NCI-H1105 (cell line): ENCODE measurements around the gene KIF5A.

Source experiments
- DNase-seq: peaks from one replicate; lab custom pipeline; 2025; lab: John Stamatoyannopoulos, UW

The KIF5A gene

DNA sequence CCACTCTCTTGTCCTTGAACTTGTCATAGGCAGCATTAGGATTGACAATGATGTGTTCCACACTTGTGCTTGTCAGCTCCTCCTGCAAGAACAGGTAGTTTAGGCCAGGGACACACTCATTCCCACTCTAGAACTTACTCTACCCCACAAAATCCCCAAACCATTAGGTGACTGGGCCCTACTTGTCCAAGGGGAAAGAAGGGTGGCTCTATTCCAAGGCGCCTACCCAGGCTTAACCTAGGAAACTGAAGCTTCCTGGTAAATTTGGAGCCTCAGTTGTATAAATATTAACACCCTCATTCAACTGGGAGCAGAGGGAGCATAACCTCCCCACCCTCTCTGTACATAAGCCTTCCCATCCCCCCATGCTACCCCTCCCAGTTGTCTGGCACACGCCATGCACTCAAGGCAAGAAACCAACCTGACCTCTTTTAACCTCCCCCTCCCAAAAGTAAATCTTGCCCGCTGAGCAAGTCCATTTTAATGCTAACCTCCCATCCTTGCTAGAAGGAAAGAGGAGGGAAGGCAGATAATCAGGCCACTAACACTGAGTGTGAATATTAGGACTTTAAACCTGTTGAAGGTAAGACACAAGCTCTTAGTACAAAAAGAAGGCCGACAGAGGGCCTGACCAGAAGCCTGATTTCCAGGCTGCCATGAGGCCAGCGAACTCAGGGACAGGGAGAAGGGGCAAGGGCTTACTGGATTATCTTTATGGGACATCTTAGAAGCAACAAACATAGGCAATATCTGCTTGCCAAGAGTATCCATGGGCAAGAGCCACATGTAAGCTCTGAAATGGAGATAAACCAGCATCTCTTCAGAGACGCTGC, 13.9 kb upstream of the KIF5A start:
- DNase-seq: no peak

GRCh38 chr12:57536597-57536942, 13.3 kb upstream of the KIF5A start:
- DNase-seq: no peak

DNA sequence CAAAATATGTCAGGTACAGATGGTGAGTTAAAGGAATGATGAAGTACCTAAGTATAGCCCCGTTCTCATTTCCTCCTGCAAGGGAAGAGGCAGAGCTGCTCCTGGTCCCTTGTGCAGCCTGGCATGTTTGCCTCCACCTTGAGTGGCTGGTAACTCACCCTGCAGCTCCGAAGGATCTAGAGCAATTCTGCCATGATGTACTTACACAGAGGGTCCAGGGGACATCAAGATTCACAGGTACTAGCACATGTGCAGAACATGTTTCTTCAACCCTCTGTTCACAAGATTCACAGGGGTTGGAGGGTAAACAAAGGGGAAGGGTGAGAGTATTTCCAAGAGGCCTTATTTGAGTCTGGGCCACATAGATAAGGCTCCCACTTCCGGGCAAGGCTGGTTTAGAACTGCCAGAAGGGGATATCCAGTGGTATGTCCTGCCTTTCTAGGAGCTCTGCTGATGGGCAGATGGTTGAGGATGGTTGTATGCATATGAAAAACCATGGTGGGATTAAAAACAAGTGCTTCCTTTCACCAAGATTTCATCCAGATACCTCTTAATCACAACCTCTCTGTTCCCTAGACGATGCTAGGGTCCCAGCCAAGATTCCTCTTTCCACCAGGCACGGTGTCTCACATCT, 10.6 kb upstream of the KIF5A start:
- no peak for DNase-seq

- no peak for DNase-seq
Observed at GRCh38 chr12:57541001-57541400, 8.8 kb upstream of the KIF5A start.

DNA sequence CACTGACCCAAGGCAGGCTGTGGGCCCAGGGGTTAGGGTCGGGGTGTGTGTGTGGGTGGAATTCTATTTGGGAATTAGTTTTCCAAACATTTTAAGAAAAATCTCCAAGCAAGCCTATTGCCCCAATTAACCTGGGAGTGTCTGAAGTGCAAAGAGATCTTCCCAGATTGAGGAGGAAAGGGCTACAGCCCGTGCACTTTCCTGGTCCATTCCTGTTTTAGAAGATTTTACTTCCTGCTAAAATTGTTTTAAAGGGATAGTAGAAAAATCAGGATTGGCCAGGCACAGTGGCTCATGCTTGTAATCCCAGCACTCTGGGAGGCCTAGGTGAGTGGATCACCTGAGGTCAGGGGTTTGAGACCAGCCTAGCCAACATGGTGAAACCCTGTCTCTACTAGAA, 8.1 kb upstream of the KIF5A start:
- DNase-seq: no peak

- DNase-seq: no peak
Observed at GRCh38 chr12:57543581-57543980, 6.3 kb upstream of the KIF5A start.

GRCh38 chr12:57545809-57546437, 3.9 kb upstream of the KIF5A start:
- no peak for DNase-seq

DNA sequence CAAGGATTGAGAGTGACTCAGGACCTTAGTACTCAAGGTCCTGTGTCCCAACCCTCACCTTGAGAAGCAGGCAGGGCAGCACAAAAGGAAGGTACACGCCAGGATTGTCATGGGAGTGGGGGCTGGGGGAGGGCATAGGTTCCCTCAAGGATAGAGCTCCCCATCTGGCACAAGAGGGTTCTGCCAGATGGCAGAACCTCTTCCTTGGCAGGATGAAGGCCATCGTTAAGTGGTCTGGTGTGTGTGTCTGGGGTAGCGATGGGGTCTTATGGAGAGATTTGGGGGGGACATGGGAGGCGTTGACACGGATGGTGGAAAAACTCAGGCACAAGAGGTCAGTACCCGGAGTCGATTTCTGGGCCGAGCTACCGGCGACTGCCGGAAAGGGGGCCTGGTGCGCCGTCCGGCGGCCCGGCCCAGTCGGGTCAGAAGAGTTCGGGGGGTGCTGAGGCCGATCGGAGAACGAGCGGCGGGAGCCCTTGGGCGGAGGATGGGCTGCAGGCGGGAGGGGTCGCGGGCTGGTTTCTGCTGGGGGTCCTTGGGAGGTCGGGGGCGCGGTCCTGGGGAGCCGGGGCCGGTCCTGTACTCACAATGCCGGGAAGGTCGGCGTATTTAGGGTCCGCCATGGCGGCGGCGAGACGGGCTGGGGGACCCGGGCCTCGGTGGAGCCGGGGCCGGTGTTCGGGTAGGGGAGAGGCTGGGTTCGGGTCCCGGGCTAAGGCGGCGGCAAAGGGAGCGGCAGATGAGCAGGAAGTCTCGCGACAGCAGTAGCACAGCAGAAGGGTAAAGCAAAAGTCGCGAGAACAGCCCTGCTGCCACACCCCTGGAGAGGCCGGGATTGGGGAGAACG, 3.2 kb upstream of the KIF5A start, which contains the start of gene DCTN2:
TSS of gene DCTN2 (minus strand) at position 755 of the 850 bp plus-strand sequence. CDS start at position 626, 129 bp downstream.
- peak; percentile 83 for DNase-seq

DNA sequence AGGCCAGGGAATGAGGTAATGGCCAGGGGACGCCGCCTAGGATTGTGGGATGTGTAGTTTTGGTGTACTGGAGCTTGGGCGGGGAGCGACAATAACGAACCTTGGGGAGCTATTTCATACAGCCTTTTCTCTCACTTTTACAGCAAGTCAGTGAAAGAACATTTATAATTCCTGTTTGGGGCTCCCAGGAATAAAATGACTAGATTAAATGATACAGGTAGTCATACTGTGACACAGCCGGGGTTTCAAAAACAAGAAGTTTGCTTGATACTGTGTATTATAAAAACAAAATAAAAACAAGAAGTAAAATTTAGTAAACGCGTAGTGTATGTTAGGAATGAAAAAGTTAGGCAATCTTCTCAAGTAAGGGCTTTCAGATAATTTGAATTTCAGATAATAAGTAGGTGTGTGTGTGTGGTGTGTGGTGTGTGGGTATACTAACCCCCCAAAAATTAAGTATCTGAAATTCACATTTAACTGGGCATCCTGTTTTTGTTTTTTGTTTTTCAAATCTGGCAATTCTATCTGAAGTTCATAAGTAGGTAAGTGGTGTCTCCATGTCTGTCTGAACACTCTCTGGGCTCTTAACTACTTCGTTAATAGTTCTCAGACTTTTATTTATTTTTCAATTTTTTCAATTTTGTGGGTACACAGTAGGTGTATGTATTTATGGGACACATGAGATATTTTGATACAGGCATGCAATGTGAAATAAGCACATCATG, 2.4 kb upstream of the KIF5A start:
- no peak for DNase-seq

GRCh38 chr12:57548013-57548315, 1.9 kb upstream of the KIF5A start:
- DNase-seq: no peak

GRCh38 chr12:57548488-57548887, 1.4 kb upstream of the KIF5A start:
- DNase-seq: no peak

DNA sequence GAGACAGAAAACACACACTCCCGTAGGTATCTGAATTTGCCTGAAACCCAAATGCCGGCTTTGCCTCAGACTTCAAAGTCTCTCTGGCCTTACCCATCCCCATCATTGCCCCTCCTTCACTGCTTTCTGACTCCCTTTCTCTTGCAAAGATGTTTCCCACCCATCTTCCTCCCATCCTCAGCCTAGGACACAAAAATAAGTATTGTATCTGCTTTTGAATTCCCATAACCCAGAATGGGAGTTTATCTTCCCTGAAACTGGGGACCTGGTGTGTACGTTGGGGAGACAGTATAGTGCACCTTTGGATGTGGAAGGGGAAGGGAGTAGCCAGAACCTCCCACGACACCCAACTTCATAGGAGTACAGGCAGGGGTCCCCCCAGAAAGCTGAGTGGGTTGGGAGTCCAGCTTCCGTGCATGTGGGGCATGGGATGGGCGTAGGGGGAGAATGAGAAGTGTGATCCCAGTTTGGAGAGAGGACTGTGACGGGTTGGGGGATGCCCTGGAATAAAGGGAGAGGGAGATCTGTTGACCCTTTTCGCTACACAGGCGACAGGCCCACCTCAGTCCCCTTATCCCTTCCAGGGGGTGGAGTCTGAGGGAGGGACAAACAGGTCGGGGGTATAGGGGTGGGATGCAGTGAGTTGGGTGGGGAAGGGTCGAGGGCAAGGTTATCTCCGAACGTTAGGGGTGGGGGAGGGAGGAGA, 488 bp upstream of the KIF5A start:
- DNase-seq: no peak

- no peak for DNase-seq
Observed at GRCh38 chr12:57550641-57551549, 1.1 kb downstream of the KIF5A start.

- DNase-seq: no peak
Observed at GRCh38 chr12:57551637-57552305, 1.9 kb downstream of the KIF5A start.

DNA sequence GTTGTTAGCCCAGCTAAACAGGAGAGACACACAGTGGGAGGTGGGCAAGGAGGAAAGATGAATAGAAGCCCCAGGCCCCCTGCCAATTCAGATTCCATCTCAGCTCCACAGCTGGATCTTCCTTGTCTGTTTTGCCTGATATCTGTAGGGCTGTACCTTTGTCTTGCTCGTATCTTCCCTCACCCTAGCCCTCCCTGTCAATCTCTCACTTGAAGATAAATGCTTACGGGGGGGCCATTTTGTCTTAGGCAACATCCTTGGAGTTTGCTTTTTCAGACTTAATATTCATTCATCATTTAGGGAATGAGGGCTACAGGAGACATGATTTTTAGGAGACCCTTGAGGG, 2.4 kb downstream of the KIF5A start:
- no peak for DNase-seq

DNA sequence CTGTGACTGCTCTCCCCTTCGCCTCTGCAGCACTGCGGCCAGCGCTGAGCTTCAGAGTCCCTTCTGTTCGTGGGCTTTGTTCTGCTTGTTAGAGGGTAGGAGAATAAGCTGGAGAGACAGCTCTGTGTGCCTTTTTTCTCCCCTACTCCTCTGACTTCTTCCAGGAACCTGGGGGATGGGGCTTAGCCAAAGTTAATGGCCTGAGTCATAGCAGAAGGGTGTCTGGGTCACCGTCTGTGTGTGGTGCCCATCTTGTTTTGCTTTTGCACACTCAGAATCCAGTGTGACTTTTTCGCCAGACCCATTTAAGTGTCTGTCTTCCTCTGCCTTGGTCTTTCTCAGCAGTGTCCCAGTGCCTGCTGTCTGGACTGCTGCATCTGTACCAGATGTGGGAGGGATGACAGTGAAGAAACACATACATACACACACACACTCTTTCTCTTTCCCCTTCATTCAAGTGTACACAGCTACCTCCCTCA, 3.0 kb downstream of the KIF5A start:
- no peak for DNase-seq

DNA sequence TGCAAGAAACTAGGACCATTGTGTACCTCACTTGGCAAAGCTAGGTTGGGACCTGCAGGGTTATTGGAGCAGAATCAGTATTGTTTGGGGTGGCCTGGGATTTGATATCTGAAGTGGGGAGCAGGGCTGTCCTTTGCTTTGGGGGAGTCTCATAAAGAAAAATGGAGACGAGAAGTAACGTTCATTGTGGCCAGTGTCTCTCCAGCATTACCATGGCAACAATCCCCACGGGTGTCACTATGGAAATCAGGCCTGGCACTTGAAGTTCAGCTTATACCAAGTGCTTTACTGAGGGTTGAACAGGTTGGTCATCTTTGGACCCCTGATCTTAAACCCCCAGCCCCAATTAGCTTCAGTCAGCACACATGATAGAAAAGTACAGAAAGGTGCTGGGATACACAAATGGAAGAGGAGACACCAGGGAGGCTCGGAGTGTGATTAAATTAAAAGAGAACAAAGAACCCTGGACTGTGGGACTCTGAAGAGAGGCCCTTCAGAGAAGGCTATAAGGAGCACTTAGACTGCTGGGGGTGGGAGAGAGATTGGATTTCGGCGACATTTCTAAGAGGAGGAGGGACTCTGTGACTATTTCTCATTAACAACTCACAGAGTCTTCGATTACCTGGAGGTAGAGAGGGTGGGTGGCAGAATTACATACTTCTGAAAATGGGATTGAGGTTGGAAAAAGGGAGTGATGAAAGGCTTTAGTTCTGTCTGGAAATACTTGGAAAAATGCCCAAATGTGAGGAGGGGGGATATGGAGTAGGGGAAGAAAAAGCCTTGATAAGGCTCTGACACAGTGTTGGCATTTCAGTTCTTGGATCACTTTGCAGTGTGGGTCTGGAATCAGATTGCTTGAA, 3.7 kb downstream of the KIF5A start:
- no peak for DNase-seq

DNA sequence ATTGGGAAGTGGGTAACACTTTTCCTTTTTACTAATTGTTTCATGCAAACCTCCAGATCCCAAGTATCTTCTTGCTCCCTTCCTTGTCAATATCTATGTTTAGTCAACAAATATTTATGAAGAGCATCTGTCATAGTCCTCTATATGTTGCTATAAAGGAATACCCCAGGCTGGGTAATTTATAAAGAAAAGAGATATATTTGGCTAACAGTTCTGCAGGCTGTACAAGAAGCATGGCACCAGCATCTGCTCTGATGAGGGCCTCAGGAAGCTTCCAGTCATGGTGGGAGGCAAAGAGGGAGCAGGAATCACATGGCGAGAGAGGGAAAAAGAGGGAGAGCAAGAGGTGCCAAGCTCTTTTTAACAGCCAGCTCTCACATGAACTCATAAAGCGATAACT, 4.6 kb downstream of the KIF5A start:
- no peak for DNase-seq

DNA sequence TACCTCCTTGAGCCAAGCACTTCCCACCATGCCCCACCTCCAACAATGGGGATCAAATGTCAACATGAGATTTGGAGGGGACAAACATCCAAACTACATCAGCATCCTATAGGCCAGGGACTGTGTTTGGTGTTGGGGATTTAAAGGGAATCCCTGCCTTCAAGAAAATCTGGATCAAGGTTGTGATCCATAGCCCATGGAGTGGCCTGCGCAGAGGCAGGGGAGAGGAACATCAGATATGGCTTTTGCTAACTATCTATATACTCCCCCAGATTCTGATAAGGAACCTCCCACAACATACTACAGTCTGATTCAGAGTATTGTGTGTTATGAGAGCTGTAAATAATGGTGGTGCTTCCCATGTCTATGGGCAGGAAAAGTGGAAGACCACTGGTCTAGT, 5.1 kb downstream of the KIF5A start:
- no peak for DNase-seq
